GM18526 (cell line): ENCODE measurements around the gene MACF1.

ENCODE experiments used
- POLR2A ChIP-seq: IDR thresholded peaks from 3 replicates; pipeline ENCODE4 v1.6.1; 2011; ENCODE audit not compliant: insufficient read length; ENCODE audit errors: extremely low read depth

The MACF1 gene

GRCh38 chr1:39204441-39205081 lies at the start of gene MACF1:
Gene MACF1 (plus strand): TSS chr1:39204695. CDS start chr1:39205023, 328 bp downstream.
- TF ChIP-seq POLR2A = no peak

DNA sequence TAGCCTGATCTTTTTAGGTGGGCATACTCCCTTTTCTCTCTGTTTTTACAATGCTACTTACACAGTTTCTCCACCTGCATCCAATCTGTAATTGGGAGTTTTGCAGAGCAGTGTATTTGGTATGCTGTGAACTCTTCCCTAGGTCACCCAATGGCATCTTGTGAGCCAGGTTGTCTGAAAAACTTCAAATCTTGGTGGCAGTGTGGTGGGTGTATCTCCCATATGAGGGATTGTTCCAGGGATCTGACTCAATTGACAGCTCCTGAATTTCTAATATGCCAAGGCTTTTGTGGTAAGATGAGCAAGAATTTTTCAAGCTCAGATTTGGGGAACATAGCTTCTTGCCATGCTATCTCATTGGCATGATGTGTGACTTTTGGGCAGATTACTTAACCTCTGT lies 47.2 kb upstream of the MACF1 start:
- no peak for TF ChIP-seq POLR2A

GRCh38 chr1:39158327-39159086 lies 46.0 kb upstream of the MACF1 start:
- no peak for TF ChIP-seq POLR2A

DNA sequence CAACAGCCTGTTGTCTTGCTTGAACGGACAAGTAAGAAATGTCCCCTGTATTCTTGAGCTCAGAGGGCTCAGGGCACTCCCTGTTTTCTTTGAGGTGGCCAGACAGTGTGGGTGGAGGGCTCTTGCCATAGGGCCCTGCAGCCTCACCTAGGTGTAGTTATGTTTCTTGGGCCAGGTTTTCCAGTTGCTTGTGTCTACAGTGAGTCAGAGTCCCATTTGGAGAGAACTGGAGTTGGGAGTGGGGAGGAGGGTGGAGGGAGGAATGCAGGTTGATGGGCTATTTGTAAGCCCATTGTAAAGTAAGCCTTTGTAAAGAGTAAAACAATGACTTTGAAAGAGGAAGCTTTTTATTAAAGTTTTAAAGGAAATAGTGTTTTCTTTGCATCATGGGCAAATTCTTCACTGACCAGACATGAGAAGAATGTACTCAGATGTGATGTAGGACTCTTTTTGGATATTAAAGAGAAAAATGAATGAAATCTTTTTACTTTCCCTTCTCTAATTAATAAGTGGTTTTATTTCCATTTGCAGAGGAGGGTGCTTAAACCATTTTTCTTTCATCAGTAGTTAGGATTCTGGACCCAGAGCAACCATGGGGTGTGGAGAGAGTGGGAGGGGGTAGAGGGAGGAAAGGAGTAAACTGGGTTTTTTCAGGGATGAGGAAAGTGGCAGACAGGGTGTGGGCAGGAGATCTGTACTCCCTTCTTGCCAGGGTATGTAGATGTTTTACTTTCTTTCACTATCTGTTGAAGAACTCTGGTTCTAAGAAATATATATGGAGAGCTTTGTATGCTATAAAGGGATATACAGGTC lies 45.1 kb upstream of the MACF1 start:
- no peak for TF ChIP-seq POLR2A

DNA sequence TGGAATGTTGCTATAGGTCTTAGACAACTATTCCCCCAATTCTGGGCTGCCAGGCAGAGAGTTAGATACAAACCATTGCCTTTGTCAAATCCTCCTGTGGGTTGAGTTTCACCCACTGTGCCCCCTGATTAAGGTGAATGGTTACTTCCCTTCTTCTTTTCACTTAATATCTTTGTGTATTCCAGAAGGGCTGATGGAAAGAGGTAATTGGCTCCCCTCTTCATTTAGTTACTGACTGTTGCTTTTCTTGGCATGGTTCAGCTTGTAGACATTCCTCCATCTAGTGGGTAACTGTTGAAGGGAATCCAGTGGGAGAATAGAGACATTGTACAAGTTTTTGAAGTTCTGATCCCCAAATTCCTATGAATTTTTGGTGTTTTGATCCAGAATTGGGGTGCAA lies 43.8 kb upstream of the MACF1 start:
- no peak for TF ChIP-seq POLR2A

GRCh38 chr1:39163469-39163868 lies 41.0 kb upstream of the MACF1 start:
- no peak for TF ChIP-seq POLR2A

DNA sequence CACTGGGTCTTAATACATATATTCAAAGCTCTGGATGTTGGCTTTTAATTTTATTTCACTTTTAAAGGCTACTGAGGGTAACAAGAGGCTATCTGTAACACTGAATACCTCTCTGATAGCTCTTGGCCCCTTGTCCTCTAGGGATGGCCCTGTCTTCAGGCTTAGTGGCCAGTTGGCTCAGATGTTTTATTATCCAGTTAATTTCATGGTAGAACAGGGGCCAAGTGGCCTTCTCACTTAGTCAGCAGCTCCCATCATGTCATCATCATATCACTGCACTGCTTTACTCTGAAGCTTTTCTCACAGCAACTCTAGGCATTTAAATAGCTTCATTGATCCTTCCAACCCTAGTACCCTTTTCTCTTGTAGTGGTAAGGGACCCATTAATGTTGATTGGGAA lies 40.2 kb upstream of the MACF1 start:
- no peak for TF ChIP-seq POLR2A

GRCh38 chr1:39165049-39165448 lies 39.4 kb upstream of the MACF1 start:
- no peak for TF ChIP-seq POLR2A

DNA sequence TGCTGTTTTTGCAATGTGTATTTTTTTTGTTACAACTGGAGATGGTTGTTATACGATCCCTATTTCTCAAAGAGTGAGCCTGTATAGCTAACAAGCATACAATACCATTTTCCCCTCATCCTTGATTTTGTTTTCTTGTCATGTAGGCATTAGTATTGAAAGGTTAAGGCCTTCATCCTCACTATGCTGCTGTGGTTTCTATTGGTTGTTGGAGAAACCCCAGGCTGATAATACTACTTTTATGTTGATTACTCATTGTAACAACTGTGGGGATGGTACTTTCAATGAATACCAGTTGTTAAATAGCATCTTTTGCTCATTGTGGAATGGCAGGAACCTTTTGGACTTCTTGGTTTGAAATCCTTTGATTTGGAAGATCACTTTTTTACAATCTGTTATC lies 39.0 kb upstream of the MACF1 start:
- no peak for TF ChIP-seq POLR2A

DNA sequence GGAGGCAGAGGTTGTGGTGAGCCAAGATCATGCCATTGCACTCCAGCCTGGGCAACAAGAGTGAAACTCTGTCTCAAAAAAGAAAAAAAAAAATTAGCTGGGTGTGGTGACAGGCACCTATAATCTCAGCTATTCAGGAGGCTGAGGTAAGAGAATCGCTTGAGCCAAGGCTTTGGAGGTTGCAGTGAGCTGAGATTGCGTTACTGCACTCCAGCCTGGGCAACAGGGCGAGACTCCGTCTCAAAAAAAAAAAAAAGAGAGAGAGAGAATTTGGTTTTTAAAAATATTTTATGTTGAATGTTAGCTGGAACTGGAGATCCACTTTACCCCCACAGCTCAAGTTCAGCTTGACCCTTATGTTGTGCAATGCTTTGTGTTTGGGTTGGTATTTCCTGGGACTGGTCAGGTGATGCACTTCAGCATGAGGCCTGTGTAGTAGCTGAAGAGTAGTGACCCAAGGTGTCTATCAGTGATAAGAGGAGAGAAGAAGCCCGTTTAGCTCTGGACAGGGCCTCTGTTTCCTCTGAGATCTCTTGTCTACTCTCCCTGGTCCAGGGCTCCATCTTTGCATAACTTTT lies 36.8 kb upstream of the MACF1 start:
- no peak for TF ChIP-seq POLR2A

DNA sequence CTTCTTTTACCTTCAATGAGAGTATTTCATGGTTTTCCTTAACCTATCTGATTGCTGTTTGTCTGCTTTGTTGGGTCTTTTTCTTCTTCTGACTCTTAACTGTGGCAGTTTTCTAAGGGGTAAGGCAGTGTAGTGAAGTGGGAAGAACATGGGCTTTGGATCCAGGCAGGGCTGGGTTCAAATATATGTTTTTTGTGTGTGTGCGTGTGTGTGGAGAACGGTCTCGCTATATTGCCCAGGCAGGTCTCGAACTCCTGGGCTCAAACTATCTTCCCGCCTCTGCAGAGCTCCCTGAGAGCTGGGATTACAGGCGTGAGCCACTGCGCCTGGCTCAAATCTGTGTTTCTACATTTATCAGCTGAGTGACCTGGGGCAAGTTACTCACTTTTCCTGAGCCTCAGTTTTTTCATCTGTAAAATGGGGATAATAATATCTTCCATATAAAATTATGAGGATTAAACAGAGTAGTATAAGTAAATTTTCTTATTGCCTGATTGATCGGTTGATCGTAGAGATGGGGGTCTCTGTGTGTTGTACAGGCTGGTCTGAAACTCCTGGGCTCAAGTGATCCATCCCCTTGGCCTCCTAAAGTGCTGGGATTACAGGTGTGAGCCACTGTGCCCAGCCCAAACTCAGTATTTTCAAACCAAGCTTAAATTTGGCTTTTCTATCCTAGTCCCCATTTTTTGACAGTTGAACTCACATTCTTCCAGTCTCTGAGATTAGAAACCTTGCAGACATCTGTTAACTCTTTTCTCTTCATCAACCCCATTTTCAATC lies 36.0 kb upstream of the MACF1 start:
- no peak for TF ChIP-seq POLR2A

GRCh38 chr1:39170731-39171667 lies 33.5 kb upstream of the MACF1 start:
- no peak for TF ChIP-seq POLR2A

GRCh38 chr1:39173119-39173994 lies 31.1 kb upstream of the MACF1 start:
- no peak for TF ChIP-seq POLR2A
